Transverse colon (tissue), 4 donors: ENCODE measurements around the gene HEXA. TPM values are rescaled to one million over a fixed set of nuclear protein-coding genes. Genes with fewer than 3 reads are reported as not detected.

Experiments
- DNase-seq: peaks from one replicate; pipeline ENCODE4 v3.0.0-alpha.2; 2019
- H3K27ac ChIP-seq, 4 donors: fragments of 200-600 bp; sonication (generic); 2 replicates each; pipeline ENCODE4 v1.5.1; 2016 to 2018; ENCODE audit warnings: inconsistent platforms in 4 of 4
- H3K27me3 ChIP-seq: fragments of 200-600 bp; sonication (generic); 2 replicates; pipeline ENCODE4 v1.5.1; 2017; ENCODE audit warnings: inconsistent platforms
- H3K36me3 ChIP-seq, 4 donors: fragments of 200-600 bp; sonication (generic); 2 replicates each; pipeline ENCODE4 v1.5.1; 2017 to 2019; ENCODE audit warnings: inconsistent platforms in 4 of 4
- H3K4me1 ChIP-seq, 4 donors: fragments of 200-600 bp; sonication (generic); 2 replicates each; pipeline ENCODE4 v1.5.1; 2017 to 2020; ENCODE audit warnings: inconsistent platforms in 4 of 4
- H3K4me3 ChIP-seq, 4 donors: fragments of 200-600 bp; sonication (generic); 1 replicate in 1 of 4; 2 replicates in 3 of 4; pipeline versions ENCODE4 v1.5.1 to v1.6.1; 2017 to 2019; ENCODE audit warnings: inconsistent platforms in 4 of 4
- H3K9me3 ChIP-seq, 2 donors: fragments of 200-600 bp; sonication (generic); 2 replicates each; pipeline ENCODE4 v1.5.1; 2017 to 2019; ENCODE audit warnings: inconsistent platforms in 2 of 2
- CTCF ChIP-seq, 5 experiments: fragments of 200-600 bp in 3 of 5; fragments of 450-650 bp in 2 of 5; sonication (generic) in 3 of 5; IDR thresholded peaks; 1 replicate in 2 of 5; 2 replicates in 3 of 5; pipeline ENCODE4 v1.5.1; 2016 to 2017; ENCODE audit warnings: antibody characterized with exemption in 5 of 5, inconsistent platforms in 3 of 5, mild to moderate bottlenecking in 2 of 5, moderate library complexity in 1 of 5
- EP300 ChIP-seq: sonication (generic); formaldehyde crosslinking; IDR thresholded peaks from one replicate; pipeline ENCODE4 v1.6.1; 2017; ENCODE audit warnings: antibody characterized with exemption, low read depth
- POLR2A ChIP-seq: fragments of 450-650 bp; IDR thresholded peaks from one replicate; pipeline ENCODE4 v1.6.1; 2016; ENCODE audit warnings: antibody characterized with exemption, mild to moderate bottlenecking, moderate library complexity
- POLR2AphosphoS5 ChIP-seq, 3 donors: sonication (generic); formaldehyde crosslinking; IDR thresholded peaks; one replicate each; pipeline ENCODE4 v1.6.1; 2016; ENCODE audit warnings: antibody characterized with exemption in 3 of 3
- WGBS, 2 donors: methylation state at CpG; one replicate each; pipeline ENCODE4 v1.1.5; 2018; ENCODE audit warnings: low coverage in 1 of 2; 5-methylcytosine and 5-hydroxymethylcytosine counted together
- in situ Hi-C, 4 donors: fragments of 200-750 bp; cut with MboI; loops; one replicate each; pipeline versions ENCODE4 v1.15.0 to v1.15.1; 2017; ENCODE audit warnings: low sequenced_read_pairs in 3 of 4, low pct_ligation_motif_present in 1 of 4, low pct_unique_long_range_greater_than_20kb in 1 of 4
- intact Hi-C: fragments of 100-400 bp; cut with DNase I; formaldehyde crosslinking; loops from one replicate; pipeline ENCODE4 v1.15.1; 2023; ENCODE audit warnings: low total_unique reads
- total RNA-seq, 4 donors: library from RNA; depleted of rRNA; stranded (reverse); fragments of >200 nt; gene quantifications; one replicate each; pipeline ENCODE4 v1.1.0, GENCODE V29; 2016

HEXA gene
- total RNA-seq, 4 donors from 2014 or later = 19.9 to 69.9 (median 50.9) TPM

- 34% methylated on average over 2 of the region's 2 CpGs; no CpG with 5 or more reads in 1 of the 2 donors for WGBS, 2 donors
- no peak for DNase-seq
Observed at GRCh38 chr15:72318408-72318942, 57.3 kb downstream of the HEXA start.

GRCh38 chr15:72315706-72316370 is 60.0 kb downstream of the HEXA start:
- no peak for DNase-seq
- 74% methylated on average over 6 of the region's 6 CpGs; no CpG with 5 or more reads in 1 of the 2 donors for WGBS, 2 donors
- no peaks in the 10 kb centered on the region for H3K9me3 ChIP-seq
- no peak for TF ChIP-seq POLR2AphosphoS5 (IDR thresholded peaks at IDR 0.05)
- TF ChIP-seq POLR2A = no peak
- no peak for TF ChIP-seq EP300
- TF ChIP-seq CTCF (IDR thresholded peaks at IDR 0.05) = no peak
- no peak overlapping the region for H3K27ac ChIP-seq
- H3K4me1 ChIP-seq = peaks cover 0 to 14% (median 11%) of the 10 kb centered on the region in 4 donors
- intact Hi-C loops = no loop called here
- H3K4me3 ChIP-seq = no peak overlapping the region
- H3K36me3 ChIP-seq = no peaks in the 10 kb centered on the region
- no peaks in the 10 kb centered on the region for H3K27me3 ChIP-seq
- in situ Hi-C loops = no loop called here

More at GRCh38 chr15:72318408-72318942, 57.3 kb downstream of the HEXA start:
- Histone ChIP-seq H3K27ac (no peak overlapping the region), H3K4me1 (peaks cover 0 to 14% (median 12%) of the 10 kb centered on the region in 4 donors), H3K9me3 (no peaks in the 10 kb centered on the region), H3K27me3 (no peaks in the 10 kb centered on the region), H3K36me3 (no peaks in the 10 kb centered on the region), H3K4me3 (no peak overlapping the region)
- intact Hi-C loops (no loop called here), in situ Hi-C loops (no loop called here)
- TF ChIP-seq POLR2AphosphoS5 (IDR thresholded peaks at IDR 0.05) (no peak), POLR2A (no peak), CTCF (IDR thresholded peaks at IDR 0.05) (no peak)

GRCh38 chr15:72313881-72314280 is 61.9 kb downstream of the HEXA start:
- in situ Hi-C loops = no loop called here
- DNase-seq = no peak
- intact Hi-C loops = no loop called here
- Histone ChIP-seq H3K4me3 (no peak overlapping the region), H3K27ac (no peak overlapping the region), H3K36me3 (no peaks in the 10 kb centered on the region), H3K27me3 (no peaks in the 10 kb centered on the region), H3K9me3 (no peaks in the 10 kb centered on the region), H3K4me1 (no peaks in the 10 kb centered on the region)
- WGBS, 2 donors = 89 to 100% methylated on average over 2 of the region's 2 CpGs
- TF ChIP-seq EP300 (no peak), POLR2AphosphoS5 (IDR thresholded peaks at IDR 0.05) (no peak), CTCF (IDR thresholded peaks at IDR 0.05) (no peak), POLR2A (no peak)

GRCh38 chr15:72313448-72313840 is 62.4 kb downstream of the HEXA start:
- in situ Hi-C loops = no loop called here
- H3K4me1 ChIP-seq = no peaks in the 10 kb centered on the region
- WGBS, 2 donors = 92 to 100% methylated on average over 1 to 2 of the region's 2 CpGs
- H3K27me3 ChIP-seq = no peaks in the 10 kb centered on the region
- TF ChIP-seq POLR2AphosphoS5 (IDR thresholded peaks at IDR 0.05) = no peak
- TF ChIP-seq CTCF (IDR thresholded peaks at IDR 0.05) = no peak
- TF ChIP-seq POLR2A = no peak
- TF ChIP-seq EP300 = no peak
- no peak overlapping the region for H3K27ac ChIP-seq
- no peak for DNase-seq
- no peak overlapping the region for H3K4me3 ChIP-seq
- H3K9me3 ChIP-seq = no peaks in the 10 kb centered on the region
- intact Hi-C loops = no loop called here
- H3K36me3 ChIP-seq = no peaks in the 10 kb centered on the region
